GM12892 (cell line): ENCODE data around the gene DERL3.

Experiments
- POLR2A ChIP-seq: IDR thresholded peaks from 2 replicates; pipeline ENCODE4 v1.6.1; 2011; ENCODE audit warnings: low read depth, low read length, control low read depth
- POLR2AphosphoS5 ChIP-seq: IDR thresholded peaks from 2 replicates; pipeline ENCODE4 v1.6.1; 2011; ENCODE audit warnings: low read depth, low read length, control low read depth
- TAF1 ChIP-seq: IDR thresholded peaks from 2 replicates; pipeline ENCODE4 v1.6.1; 2011; ENCODE audit warnings: low read depth, mild to moderate bottlenecking, control low read depth, low read length, borderline replicate concordance

DNA sequence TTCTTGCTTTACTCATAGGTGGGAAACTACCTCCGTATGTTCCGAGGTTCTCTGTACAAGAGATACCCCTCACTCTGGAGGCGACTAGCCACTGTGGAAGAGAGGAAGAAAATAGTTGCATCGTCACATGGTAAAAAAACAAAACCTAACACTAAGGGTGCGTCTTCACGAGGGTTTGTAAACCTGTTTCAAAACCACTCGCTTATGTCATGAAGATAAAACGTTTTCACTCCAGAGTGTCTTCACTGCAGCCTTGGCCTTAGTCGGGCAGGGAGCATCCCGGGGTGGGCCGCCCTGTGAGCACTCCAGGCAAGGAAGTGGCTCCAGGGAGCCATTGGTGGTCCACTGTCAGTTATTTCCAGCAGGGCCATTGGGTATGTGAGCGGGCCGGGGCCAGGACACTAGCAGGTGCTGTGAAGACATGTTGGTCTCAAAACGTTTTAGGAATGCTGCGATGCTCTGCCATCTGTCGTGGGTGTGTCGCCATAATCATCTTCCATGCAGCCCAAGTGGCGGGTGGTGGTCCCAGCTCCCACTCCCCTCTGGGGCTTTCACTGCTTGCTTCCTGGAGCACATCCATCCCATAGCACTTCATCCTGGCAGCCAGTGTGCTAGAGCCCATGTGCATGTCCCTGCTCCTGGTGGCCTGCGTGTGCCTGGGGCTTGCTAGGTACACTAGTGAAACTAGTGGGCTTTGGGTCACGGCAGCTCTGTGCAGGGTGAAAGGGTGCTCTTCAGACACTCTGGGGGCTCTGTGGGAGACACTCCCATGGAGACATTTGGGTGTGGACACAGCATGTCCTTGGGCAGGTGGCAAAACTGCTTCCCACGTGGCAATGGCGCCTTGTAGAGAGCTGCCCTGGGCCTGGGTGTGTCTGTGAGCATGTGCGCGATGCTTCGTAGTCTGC lies 46.8 kb downstream of the DERL3 start:
- no peak for TF ChIP-seq POLR2AphosphoS5
- no peak for TF ChIP-seq POLR2A
- no peak for TF ChIP-seq TAF1
